IPS-NIHi7 (cell line): ENCODE data around the gene AXIN1.
"Not testable (repeated sequence)": the region's sequence is repeated elsewhere in the genome, so short reads cannot be mapped to it uniquely, and the experiment has no call there.

Experiments
- DNase-seq: peaks from one replicate; pipeline ENCODE4 v3.0.0; 2012; ENCODE audit warnings: mixed read lengths; ENCODE audit errors: extremely low spot score

AXIN1 gene

DNA sequence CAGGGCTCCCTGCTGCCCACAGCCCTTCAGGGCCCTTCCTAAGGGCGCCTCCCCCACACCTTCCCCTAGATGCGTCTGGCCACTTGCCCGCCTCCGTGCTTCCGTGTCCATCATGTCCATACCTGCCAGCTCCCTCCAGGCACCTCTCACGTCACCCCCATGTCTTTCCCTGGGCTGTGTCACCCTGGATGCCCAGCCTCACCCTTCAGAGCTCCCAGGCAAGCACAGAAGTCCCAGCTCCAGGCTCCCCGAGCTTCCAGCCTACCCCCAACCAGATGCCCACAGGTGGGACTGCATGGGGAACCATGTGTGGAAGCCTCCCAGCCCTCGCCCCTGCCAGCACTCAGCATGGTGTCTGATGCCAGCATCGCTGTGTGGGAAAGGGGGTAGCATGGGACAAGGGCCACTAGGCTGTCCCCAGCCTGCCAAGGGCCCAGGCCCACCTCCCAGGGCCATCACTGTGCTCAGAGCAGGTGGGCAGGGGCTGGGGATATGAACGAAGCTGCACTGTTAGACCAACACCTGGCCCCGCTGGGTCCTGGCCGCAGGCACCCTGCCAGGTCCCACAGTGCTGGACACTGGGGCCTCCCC lies 1.9 kb upstream of the AXIN1 start:
- no peak for DNase-seq

DNA sequence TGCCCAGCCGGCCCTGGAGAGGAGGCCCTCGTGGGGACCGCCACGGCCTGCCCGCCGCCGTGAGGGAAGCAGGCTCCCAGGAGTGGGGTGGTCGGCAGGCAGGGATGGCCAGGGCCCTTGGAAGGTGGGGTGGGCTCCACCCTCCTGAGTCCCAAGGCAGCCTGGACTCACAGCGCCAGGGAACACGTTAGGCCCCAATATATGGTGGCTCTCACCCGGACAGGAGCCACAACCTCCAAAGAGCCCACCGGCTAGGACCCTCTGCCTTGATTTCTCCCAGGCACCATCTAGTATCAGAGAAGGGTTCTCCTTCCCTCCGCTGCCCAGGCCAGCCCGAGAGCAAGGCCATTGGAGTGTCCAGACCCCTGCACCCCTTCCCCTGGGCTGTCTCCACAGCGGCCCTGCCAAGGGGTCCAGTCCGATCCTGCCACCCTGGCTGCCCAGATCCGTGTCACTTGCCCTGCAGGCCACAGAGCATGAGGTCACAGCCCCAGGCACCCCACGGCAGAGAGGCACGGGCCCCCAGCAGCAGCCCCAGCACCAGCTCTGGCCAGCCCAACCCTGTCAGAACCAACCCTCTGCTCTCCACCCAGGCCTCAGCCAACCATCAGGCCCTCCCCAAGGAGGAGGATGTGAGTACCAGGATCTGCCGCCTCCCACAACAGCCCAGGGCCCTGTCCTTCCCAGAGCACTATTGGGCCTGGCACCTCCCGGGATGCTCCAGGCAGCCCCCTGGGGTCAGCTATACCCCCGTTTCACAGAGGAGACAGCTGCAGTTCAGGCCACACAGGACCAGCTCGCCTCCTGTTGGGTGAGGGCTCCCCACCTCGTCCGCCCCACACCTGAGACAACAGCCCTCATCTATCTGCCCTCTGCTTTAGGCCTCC lies 1.1 kb upstream of the AXIN1 start:
- DNase-seq = no peak

DNA sequence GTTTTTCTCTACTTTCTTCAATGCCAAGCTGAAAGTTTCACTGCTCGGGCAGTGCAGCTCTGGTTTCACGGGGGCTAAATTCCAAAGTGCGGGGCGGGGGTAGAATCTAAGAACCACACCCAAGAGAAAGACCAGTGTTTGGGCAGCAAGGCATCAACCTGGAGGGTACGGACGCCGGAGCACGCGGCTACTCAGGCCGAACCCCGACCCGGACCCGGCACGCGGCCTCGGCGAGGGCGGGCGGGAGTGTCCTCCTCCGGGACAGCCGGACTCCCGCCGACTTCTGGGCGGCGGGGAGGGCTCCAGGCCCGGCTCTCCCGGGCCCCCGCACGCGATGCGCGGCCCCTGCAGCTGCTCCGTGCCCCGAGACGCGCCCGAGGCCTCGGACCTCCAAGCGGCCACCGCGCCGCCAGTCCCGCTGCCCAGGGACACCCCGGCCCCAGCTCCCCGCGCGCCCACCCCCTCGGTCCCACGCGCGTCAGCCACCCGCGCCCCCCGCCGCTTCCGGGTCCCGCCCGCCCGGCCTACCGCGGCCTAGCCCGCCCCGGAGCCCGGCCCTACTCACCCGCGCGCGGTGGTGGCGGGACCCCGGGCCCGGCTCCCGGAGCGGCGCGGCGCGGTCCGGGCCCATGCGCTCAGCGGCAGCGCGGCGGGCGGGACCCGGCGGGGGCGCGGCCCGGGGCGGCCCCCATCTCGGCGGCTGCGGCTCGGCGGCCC lies 561 bp downstream of the AXIN1 start:
- DNase-seq = no peak

DNA sequence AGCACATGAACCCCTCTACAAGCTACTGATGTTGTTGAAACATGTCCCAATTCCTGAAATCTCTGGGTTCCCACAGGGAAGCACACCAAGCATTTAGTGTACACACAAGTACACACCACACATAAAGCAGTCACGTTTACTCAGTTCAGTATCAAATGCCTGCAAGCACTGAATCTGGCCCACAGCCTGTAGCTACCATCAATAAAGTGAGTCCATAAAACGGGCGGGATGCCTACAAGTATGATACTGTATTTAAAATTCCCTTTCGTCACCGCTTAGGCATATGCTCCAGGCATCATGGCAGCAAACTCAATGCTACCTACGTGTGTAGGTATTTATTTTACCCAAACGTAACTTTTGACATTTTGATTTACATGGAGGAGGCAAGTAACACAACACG lies 2.3 kb downstream of the AXIN1 start:
- DNase-seq = no peak

DNA sequence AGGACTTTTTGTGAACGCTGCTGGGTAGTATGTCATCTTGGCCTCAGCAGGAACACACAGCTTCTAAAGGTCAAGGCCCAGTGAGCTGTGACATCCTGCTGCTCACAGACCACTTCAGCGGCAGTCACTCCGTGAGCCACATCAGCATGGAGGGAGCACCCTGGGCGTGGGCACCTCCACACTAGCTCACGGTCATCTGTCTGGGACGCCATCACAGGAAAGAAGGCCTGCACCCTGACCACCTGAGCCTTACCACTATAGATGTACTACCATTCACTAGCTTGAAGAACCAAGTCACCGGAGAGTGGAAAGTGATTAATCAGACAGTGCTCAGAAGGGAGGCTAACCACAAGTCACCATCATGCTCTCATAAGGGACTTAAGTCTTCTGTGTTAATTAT lies 3.3 kb downstream of the AXIN1 start:
- no peak for DNase-seq

DNA sequence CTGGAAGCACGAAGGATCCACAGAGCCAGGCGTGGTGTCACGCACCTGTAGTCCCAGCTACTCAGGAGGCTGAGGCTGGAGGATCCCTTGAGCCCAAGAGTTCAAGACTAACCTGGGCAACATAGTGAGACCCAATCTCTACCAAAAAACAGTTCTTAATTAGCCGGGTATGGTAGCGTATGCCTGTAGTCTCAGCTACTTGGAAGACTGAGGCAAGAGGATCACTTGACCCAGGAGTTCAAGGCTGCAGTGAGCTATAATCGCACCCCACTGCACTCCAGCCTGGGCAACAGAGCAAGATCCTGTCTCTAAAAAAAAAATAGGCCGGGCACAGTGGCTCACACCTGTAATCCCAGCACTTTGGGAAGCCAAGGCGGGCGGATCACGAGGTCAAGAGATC lies 4.0 kb downstream of the AXIN1 start:
- DNase-seq = not testable (repeated sequence)

DNA sequence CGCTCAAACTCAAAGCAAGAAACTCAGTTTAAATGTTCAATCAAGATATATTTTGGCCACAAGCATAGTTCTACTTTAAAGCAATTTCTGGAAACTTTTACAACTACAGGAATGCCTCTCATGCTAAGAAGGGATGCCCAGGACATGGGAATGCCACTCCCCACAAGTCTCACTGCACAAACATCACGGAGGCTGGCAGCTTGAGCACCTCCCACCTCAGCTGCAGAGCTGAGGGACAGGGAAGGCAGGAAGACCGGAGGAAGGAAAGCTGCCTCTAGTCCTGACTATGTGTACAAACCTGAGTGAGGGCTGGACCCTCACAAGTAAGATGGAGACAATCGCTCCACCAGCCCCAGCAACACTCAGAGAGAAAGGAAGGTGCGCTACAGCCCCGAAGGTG lies 5.3 kb downstream of the AXIN1 start:
- no peak for DNase-seq

DNA sequence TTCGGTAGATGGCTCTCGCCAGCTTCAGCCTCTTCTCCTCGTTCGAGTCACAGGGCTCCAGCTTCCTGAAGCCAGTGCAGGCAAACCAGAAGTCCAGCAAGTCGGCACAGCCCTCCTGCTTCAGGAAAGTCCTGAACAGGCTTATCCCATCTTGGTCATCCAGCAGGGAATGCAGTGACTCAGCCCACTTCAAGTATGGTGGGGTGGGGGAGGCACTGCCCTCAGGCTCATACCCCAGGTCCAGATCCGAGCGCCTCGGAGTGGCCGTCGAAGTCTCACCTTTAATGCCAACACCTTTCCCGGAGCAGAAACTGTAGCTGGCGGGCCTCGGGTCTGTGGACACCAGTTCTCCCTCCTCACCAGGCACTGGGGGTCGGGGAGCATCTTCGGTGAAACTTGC lies 5.9 kb downstream of the AXIN1 start:
- DNase-seq = no peak

DNA sequence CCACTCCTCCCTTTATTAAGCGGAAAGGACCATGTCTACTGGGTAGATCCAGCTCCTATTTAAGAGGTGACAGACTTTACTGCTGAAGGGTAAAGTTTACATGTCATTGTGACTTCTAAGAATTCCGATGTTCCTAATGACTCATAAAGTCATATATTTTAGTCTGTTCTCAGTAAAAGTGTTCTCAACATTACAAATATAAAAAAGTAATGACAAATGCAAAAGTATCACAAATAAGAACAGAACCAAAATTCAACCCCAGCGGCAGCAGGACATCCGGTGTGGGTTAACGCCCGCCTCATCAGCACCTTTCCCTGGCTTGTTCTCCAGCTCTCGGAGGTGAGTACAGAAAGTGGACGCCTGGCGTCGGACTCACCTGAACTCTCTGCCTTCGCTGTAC lies 6.8 kb downstream of the AXIN1 start:
- DNase-seq = no peak

DNA sequence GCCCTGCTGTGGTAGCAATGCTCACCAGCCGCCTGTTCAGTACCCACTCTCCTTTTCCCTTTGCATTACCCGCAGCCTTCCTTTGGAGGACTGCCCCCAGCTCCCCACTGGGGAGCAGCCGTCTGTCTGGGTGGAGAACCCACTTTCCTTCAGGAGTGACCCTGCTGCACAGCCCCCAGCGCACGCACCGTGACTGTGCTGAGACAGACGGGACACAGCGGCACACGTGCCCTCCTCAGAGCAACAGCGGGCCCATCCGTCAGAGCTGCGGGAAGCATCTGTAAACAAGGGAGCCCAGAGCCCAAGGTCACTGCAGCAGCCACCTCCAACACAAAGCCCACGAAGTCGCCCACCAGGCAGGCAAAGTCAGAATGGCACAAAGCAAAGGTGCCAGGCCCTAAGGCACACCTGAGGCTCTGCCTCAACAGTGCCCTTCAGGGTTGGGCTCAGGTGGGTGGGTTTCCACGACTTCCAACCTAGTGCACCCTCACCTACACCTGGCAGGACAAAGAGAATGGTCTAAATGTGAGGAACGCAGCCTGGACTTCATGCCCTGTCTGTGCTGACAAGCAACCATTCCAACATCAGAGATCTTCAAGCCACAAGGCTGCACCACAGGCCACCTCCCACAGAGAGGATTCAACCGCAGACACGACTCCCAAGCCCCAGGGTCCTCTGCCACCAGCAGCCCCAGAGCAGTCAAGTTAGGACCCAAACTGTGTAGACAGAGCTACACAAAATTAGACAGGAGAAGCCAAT lies 9.9 kb downstream of the AXIN1 start:
- DNase-seq = no peak

DNA sequence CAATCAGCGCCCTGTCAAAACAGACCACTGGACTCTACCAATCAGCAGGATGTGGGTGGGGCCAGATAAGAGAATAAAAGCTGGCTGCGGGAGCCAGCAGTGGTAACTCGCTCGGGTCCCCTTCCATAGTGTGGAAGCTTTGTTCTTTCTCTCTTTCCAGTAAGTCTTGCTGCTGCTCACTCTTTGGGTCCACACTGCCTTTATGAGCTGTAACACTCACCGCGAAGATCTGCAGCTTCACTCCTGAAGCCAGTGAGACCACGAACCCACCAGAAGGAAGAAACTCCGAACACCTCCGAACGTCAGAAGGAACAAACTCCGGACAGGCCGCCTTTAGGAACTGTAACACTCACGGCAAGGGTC lies 10.6 kb downstream of the AXIN1 start:
- not testable (repeated sequence) for DNase-seq

DNA sequence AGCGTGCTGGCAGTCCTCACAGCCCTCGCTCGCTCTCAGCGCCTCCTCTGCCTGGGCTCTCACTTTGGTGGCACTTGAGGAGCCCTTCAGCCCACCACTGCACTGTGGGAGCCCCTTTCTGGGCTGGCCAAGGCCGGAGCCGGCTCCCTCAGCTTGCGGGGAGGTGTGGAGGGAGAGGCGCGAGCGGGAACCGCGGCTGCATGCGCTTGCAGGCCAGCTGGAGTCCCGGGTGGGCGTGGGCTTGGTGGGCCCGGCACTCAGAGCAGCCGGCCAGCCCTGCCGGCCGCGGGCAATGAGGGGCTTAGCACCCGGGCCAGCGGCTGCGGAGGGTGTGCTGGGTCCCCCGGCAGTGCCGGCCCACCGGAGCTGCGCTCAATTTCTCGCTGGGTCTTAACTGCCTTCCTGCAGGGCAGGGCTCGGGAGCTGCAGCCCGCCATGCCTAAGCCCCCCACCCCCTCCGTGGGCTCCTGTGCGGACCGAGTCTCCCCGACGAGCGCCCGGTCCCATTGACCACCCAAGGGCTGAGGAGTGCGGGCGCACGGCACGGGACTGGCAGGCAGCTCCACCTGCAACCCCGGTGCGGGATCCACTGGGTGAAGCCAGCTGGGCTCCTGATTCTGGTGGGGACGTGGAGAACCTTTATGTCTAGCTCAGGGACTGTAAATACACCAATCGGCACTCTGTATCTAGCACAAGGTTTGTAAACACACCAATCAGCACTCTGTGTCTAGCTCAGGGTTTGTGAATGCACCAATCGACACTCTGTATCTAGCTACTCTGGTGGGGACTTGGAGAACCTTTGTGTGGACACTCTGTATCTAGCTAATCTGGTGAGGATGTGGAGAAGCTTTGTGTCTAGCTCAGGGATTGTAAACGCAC lies 11.2 kb downstream of the AXIN1 start:
- DNase-seq = not testable (repeated sequence)

DNA sequence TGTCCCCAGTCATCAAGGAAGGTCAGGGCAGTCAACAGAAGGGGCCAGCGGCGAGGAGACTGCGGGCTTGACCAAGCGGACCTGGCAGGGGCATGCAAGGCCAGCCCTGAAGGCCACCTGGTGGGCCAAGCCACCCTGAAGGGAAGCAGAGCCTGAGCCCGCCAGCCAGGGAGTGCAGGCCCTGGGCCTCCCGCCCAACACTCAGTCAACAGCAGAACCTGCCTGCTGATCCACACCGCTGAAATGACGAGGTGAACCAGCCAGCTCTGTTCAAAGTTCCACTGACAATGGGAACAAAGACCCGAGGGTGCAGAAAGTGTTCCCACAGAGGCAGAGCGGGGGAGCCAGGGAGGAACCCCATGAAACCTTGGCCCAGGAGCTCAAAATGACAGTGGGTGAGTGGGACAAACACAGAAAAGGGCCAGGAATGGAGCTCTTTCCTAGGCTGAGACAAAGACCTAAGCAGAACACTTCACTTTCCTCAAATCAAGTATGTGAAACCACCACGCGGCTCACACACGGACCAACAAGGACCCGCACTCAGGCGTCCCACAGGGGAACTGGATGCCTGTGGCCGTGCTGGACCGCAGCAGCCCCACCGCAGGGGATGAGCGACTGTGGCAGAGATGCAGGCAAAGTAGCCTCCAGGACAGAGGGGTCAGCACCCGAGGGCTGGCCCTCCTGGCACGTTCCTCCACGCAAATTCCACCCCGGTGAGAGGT lies 12.0 kb downstream of the AXIN1 start:
- DNase-seq = no peak

DNA sequence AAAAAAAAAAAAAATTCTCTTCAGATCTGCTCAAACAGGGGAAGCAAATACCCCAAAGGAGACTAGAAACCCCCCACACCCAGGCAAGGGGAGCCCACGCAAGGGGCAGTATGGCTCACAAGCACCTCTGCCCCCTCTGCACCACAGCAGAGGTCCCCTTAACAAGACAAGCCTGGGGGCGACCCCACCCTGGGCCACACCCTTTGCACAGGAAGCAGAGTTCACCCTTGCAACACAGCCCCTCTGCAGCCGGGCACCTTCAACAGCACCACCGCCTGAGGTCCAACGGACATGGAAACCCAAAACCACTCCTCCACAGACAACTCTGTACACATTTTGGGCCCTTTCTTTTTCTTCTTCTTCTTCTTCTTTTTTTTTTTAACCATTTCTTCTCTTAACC lies 12.8 kb downstream of the AXIN1 start:
- no peak for DNase-seq

DNA sequence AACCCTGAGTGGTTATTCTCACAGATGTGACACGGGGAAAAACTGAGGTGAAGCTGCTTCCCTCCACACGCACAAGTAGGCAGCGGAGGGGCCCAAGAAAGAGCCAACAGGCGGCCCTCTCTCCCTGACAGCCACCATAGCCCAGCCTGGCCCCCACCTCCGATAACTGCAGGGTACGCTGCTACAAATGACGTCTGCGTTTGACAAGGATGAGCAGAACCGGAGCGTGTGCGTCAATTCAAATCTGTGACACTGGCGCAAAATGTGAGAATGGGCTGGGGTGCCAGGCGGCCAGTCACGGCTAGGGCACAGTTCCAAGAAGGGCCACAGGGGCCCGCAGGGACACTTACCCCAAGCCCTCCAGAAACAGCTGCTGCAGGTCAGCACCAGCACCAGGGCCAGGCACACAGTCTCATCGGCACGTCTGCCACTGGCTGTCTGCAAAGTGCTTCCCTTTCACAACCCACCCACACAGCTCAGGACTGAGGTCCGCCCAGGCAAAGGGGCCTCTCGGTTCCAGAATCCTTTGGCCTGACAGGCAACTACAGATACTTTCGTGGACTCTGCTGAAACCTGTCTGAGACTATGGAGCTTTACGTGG lies 14.4 kb downstream of the AXIN1 start:
- no peak for DNase-seq

DNA sequence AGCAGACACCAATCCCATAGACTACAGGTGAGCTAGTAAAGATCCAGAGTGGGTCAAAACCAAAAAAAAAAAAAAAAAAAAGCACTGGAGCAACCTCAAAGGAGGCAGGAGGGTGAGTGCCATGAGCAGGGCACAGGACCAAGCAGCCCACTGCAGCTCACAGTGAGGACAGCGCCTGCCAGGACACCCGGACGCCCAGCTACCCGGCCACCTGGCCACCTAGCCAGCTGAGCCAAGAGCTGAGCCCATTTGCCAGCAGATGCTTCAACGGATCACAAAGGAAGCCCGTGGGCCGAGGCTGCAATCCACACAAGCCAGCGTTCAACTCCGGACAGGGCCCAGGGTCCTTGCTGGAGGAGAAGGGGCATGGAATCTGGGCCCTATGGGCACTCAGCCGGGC lies 15.1 kb downstream of the AXIN1 start:
- DNase-seq = no peak

DNA sequence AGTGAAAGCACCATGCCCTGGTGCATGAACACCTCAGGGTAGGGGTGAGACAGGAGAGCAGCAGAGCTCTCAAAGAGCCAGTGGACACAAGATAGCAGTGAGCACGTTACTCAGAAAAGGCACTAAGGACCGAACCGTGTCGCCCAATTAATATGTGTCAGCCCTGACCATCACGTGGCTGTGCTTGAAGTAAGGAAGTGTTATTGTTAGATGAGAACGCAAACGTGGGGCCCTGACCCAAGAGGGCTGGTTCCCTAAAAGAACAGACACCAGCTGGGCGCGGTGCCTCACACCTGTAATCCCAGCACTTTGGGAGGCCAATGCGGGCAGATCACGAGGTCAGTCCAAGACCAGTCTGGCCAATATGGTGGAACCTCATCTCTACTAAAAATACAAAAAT lies 16.3 kb downstream of the AXIN1 start:
- no peak for DNase-seq

DNA sequence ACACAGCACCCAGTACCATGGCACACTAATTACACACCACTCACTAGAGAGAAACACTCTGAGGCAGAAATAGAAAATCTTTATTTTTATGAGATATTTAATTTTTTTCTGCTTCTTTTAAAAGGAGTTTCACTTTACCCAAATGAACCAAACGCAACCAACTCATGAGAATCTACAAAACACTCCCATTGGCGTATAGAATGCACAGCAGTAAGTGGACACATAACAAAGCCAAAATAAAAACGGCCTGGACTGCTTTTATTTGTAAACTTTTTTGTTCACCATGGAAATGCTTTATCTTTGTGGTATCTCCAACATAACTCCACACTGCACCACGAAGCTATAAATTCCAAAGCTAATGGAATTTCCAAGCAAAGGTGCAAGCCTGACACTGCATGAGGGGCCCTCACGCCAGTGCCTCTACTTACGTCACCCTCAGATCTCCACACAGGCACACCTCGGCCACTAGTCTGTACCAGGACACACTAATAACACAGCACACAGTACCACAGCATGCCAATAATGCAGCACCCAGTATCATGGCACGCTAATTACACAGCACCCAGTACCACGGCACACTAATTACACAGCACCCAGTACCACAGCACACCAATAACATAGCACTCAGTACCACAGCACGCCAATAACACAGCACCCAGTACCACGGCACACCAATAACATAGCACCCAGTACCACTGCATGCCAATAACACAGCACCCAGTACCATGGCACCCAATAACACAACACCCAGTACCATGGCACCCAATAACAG lies 17.5 kb downstream of the AXIN1 start:
- not testable (repeated sequence) for DNase-seq

DNA sequence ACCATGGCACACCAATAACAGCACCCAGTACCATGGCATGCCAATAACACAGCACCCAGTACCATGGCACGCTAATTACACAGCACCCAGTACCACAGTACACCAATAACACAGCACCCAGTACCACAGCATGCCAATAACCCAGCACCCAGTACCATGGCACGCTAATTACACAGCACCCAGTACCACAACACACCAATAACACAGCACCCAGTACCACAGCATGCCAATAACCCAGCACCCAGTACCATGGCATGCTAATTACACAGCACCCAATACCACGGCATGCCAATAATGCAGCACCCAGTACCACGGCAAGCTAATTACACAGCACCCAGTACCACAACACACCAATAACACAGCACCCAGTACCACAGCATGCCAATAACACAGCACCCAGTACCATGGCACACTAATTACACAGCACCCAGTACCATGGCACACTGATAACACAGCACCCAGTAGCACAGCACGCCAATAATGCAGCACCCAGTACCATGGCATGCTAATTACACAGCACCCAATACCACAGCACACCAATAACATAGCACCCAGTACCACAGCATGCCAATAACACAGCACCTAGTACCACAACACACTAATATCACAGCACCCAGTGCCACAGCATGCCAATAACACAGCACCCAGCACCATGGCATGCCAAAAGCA lies 18.2 kb downstream of the AXIN1 start:
- not testable (repeated sequence) for DNase-seq
